ENCODE measurements around the gene DLG2. TPM values are rescaled to one million over a fixed set of nuclear protein-coding genes. Genes with fewer than 3 reads are reported as not detected.

DLG2 gene
- total RNA-seq, 4 donors from 2014 or later, result 37.9 to 71.5 (median 44.9) TPM

DNA sequence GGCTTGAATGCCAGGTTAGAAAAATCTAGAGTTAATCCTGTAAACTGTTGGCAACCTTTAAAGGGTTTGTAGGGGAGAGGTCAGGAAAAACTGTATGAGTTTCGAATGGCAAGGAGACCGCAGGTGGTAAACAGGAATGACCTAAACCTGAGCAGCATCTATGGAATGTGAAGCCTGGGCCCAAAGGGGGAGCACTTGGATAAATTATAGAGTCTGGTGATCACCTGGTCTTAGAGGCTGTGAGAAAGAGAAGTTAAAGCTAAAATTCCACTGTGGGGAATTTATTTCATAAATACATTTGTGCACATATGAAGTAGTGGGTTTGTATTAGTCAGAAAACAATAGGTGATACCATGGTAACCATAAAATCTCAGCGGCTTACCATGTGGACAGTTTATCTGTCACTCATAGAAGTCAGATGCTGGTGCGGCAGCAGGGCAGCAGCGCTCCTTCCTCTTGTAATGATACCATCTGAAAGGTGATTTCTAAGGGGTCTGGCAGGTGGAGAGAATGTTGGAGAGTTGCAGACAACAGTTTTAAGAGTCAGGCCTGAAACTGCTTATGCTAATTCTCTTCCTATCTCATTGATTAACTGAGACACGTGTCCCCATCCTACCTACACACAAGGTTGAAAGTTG is 1236.6 kb downstream of the DLG2 start:
- Histone ChIP-seq H3K27me3 (no peaks in the 10 kb centered on the region), H3K4me1 (no peaks in the 10 kb centered on the region), H3K27ac (no peak overlapping the region), H3K9me3 (no peaks in the 10 kb centered on the region), H3K36me3 (no peaks in the 10 kb centered on the region), H3K4me3 (no peak overlapping the region)
- DNase-seq (ENCODE audit: low spot score in 2 of 2), result no peak
- WGBS, result 84% methylated on average over 6 of the region's 6 CpGs
- TF ChIP-seq POLR2A (IDR thresholded peaks at IDR 0.05), result no peak
- TF ChIP-seq EP300 (IDR thresholded peaks at IDR 0.05), result no peak
- TF ChIP-seq, protein P1, sequence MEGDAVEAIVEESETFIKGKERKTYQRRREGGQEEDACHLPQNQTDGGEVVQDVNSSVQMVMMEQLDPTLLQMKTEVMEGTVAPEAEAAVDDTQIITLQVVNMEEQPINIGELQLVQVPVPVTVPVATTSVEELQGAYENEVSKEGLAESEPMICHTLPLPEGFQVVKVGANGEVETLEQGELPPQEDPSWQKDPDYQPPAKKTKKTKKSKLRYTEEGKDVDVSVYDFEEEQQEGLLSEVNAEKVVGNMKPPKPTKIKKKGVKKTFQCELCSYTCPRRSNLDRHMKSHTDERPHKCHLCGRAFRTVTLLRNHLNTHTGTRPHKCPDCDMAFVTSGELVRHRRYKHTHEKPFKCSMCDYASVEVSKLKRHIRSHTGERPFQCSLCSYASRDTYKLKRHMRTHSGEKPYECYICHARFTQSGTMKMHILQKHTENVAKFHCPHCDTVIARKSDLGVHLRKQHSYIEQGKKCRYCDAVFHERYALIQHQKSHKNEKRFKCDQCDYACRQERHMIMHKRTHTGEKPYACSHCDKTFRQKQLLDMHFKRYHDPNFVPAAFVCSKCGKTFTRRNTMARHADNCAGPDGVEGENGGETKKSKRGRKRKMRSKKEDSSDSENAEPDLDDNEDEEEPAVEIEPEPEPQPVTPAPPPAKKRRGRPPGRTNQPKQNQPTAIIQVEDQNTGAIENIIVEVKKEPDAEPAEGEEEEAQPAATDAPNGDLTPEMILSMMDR (IDR thresholded peaks at IDR 0.05), result no peak
- no peak for TF ChIP-seq POLR2AphosphoS5 (IDR thresholded peaks at IDR 0.05)

DNA sequence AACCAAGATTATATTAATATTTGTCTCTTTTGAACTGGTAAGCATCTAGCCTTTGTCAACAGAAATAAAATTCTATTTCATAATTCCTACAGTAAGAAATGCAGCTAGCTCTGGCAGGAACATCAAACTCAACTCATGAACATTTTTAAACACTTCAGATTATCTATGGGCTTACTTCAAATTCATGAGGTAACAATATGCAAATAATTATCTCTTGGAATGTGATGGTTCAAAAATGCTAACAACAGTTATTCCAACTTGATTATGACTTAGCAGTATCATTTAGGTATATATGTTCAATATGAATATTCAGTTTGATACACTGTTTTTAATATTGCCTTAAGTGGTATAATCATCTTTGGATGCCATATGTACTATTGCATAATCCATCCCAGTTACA is 1237.4 kb downstream of the DLG2 start:
- Histone ChIP-seq H3K27me3 (no peaks in the 10 kb centered on the region), H3K4me1 (no peaks in the 10 kb centered on the region), H3K4me3 (no peak overlapping the region), H3K36me3 (no peaks in the 10 kb centered on the region), H3K9me3 (no peaks in the 10 kb centered on the region), H3K27ac (no peak overlapping the region)
- TF ChIP-seq POLR2A (IDR thresholded peaks at IDR 0.05) (no peak), EP300 (IDR thresholded peaks at IDR 0.05) (no peak), POLR2AphosphoS5 (IDR thresholded peaks at IDR 0.05) (no peak)
- TF ChIP-seq, protein P1 (IDR thresholded peaks at IDR 0.05), result no peak
- no peak for DNase-seq (ENCODE audit: low spot score in 2 of 2)

DNA sequence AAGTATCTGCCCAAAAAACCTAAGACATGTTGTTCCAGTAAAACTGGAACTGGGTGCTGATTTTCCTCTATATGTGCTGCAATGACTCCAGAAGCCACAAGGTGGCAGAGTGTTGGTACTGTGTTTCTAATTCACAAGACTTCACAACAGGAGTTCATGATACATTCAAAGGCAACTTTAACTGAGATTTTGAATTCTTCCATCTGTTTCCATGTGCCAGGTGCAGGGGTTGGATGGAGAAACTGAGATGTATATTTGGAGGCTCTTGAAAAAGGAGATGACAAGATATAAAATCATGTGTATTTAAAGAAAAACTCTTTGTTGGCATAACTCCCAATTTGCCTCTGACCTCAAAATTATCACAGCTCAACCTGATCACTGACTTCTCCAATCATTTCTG is 1242.4 kb downstream of the DLG2 start:
- no peaks in the 10 kb centered on the region for H3K36me3 ChIP-seq
- no peak for DNase-seq (ENCODE audit: low spot score in 2 of 2)
- TF ChIP-seq EP300 (IDR thresholded peaks at IDR 0.05) (no peak), POLR2AphosphoS5 (IDR thresholded peaks at IDR 0.05) (no peak), POLR2A (IDR thresholded peaks at IDR 0.05) (no peak)
- TF ChIP-seq, protein P1 (IDR thresholded peaks at IDR 0.05), result peak in 1 of 2 donors; percentile 75
- no peak overlapping the region for H3K27ac ChIP-seq
- H3K9me3 ChIP-seq, result no peaks in the 10 kb centered on the region
- H3K4me3 ChIP-seq, result no peak overlapping the region
- H3K27me3 ChIP-seq, result no peaks in the 10 kb centered on the region
- H3K4me1 ChIP-seq, result no peaks in the 10 kb centered on the region

DNA sequence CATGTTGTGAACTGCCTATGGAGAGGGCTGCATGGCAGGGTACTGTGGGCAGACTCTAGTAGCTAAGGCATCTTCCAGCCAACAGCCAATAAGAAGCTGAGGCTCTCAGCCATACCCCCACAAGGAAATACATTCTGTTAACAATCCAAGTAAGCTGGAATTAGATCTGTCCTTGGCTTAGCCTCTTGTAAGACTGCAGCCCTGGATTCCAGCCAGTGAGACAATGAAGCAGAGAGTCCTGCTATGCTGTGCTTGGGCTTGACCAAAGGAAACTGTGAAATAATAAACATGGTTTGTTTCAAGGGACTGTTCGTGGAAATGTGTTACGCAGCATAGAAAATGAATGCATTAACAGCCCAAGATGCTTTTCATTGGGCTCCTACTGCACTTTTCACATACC is 1243.6 kb downstream of the DLG2 start:
- H3K36me3 ChIP-seq, result no peaks in the 10 kb centered on the region
- no peaks in the 10 kb centered on the region for H3K27me3 ChIP-seq
- DNase-seq (ENCODE audit: low spot score in 2 of 2), result no peak
- no peaks in the 10 kb centered on the region for H3K4me1 ChIP-seq
- no peaks in the 10 kb centered on the region for H3K9me3 ChIP-seq
- WGBS, result 94% methylated on average over 2 of the region's 2 CpGs
- TF ChIP-seq POLR2A (IDR thresholded peaks at IDR 0.05) (no peak), POLR2AphosphoS5 (IDR thresholded peaks at IDR 0.05) (no peak), EP300 (IDR thresholded peaks at IDR 0.05) (no peak)
- TF ChIP-seq, protein P1 (IDR thresholded peaks at IDR 0.05), result no peak
- H3K27ac ChIP-seq, result no peak overlapping the region
- H3K4me3 ChIP-seq, result no peak overlapping the region

- Histone ChIP-seq H3K27me3 (no peaks in the 10 kb centered on the region), H3K4me1 (no peaks in the 10 kb centered on the region), H3K27ac (no peak overlapping the region), H3K36me3 (no peaks in the 10 kb centered on the region), H3K9me3 (no peaks in the 10 kb centered on the region), H3K4me3 (no peak overlapping the region)
- WGBS, result 19% methylated on average over 1 of the region's 1 CpG
- DNase-seq (ENCODE audit: low spot score in 2 of 2), result no peak
- no peak for TF ChIP-seq POLR2A (IDR thresholded peaks at IDR 0.05)
- TF ChIP-seq, protein P1 (IDR thresholded peaks at IDR 0.05), result no peak
- TF ChIP-seq POLR2AphosphoS5 (IDR thresholded peaks at IDR 0.05), result no peak
- TF ChIP-seq EP300 (IDR thresholded peaks at IDR 0.05), result no peak
These were observed 1245.5 kb downstream of the DLG2 start for GRCh38 chr11:84381666-84382065.

Measured in suprapubic skin (tissue), 4 donors.